Measurements from ENCODE around the gene KRT17.
"Not testable (repeated sequence)": the region's sequence is repeated elsewhere in the genome, so short reads cannot be mapped to it uniquely, and the experiment has no call there.

KRT17 gene

DNA sequence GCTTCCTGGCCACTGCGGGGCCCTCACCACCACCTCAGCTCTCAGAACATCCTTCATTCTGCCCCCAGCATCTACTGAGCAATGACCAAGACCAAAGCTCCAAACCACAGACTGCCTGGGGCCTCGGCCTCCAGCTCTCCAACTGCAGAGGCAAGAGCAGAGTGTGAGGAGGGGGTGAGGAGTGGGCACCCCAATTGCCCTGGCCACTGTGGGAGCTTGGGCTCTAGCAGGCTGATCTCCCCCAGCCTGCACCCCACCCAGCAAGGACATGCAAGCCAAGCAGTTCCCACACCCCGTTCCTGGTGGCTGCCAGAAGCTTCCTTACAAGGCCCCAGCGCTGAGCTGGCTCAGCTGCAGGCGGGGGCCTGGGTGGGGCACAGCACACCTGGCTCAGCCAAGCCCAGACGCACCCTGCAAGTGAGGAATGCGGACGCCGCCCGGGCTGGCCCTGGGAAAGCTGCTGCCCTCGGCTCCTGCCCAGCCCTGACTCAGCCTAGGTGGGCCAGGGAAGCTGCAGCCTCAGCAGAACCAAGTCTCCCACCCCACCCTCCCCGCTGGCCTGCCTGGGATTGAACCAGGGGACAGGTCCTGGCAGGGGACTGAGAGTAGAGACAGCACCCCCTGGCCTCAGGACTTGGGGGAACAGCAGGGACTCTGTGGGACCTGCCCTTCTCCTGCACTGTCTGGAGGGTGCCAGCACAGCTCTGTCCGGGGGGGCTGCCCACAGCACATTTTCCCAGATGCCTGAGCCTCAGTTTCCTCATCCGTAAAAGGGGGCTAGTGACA lies 29.7 kb upstream of the KRT17 start:
- peak; percentile 7 for DNase-seq

DNA sequence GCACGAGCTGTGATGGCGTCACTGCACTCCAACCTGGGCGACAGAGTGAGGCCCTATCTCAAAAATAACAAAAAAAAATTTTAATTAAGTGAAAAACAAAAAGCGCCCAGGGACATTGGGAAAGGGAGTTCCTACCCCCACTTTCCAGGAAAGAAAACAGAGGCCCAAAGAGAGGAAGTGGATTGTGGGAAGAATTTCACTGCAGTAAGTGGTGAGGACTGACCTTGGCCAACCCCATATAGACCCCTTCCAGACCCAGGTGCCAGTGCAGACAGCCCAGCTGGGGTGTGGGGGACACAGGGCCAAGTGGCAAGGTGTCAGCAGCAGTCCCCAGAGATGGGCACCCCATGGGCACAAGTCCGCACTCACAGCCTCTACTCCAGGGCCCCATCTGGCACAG lies 29.0 kb upstream of the KRT17 start:
- DNase-seq = no peak

DNA sequence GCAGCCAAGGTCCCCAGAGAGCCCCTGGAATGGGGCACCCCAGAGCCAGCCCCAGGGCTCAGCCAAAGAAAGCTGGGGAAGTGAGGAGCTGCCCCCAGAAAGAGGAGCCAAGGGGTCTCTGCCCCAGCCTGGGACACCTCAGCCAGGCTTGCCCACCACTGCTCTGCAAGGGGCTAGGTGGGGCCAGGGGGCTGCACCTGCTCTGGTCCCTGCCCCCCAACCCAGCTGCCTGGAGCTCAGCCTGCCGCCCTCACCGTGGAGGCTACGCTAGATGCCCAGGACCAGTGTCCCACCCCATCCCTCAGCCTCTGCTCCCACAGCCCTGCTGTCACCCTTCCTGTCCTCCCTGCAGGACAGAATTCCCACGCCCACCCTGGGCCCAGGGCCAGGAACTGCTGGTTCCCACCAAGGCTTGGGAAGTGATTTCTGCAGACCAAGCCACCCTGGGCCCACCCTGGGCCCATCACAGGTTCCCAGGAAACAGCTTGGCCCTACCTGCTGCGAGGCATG lies 28.1 kb upstream of the KRT17 start:
- no peak for DNase-seq

DNA sequence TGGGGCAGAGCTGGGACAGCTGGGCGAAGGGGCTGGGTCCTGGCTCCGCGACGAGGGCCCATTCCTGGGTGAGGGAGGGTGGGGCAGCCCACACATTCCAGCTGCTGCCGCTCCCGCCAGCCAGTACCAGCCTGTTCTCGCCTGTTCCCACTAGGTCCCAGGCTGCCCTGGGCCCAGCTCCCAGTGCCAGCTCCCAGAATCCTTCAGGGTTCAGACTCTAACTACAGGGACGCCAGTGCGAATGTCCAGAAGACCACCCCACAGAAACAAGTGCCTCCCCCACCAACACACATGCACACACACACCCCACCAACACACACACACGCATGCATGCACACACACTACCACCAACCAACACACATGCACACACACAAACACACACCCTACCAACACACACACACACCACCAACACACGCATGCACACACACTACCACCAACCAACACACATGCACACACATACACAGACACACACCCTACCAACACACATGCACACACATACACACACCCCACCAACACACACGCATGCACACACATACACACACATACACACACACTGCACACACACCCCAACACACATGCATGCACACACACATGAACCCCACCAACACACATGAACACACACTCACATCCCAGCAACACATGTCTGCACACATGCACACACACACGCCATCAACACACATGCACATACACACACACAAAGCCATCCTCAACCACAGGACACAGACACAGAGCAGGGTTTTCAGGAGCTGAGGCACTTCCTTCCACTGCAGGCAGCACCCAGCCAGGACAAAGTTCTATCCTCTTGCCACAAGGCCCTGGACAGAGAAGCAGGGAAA lies 27.5 kb upstream of the KRT17 start:
- DNase-seq = no peak

DNA sequence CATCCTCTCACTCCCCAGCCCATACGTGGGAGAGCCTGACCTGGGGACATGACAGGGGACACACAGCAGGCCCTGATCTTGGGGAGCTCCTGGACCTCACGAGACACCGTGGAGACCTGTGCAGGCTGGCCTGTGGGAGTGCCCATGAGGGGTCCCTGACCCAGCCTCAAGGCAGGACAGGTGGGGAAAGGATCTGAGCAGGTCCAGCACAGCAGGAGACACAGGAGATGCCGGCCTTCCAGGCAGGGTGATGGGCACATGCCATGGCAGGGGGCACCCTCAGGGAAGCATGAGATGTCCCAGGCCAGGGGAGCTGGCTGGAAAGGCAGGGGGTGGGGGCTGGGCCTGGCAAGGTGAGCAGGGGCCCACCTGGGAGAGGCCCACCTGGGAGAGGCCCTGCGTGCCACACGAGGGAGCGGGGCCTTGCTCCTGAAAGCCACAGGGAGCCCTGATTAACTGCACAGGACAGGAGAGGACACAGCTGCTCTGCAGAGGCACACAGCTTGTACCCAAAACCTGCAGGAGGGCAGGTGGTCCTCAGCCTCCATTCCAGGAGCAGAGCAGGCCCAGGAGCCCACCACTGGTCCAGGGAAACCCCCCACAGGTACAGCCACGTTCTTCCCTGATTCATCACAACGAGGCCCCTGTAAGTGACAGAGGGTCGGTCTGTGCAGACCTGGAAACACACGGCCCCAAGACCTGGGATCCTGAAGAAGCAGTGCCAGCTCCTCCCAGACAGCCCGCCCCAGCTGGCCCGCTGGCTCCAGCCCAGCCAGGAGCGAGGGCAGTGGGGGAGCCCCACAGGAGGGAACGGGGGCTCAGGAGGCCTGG lies 26.6 kb upstream of the KRT17 start:
- DNase-seq = no peak

DNA sequence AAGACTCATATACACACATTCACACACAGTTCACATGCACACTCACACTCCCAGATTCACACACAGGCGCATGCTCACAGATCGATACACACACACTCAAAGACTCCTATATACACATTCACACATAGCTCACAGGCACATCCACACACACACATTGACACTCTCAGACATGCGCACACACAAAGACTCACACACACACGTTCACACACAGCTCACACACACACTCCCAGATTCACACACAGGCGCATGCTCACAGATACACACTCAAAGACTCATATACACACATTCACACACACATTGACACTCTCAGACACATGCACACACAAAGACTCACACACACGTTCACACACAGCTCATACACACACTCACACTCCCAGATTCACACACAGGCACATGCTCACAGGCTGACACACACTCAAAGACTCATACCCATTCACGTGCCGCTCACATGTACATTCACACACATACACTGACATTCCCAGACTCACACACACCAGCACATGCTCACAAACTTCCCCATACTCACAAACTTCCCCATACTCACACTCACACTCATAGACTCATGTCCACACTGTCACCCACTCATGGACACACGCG lies 25.6 kb upstream of the KRT17 start:
- no peak for DNase-seq

DNA sequence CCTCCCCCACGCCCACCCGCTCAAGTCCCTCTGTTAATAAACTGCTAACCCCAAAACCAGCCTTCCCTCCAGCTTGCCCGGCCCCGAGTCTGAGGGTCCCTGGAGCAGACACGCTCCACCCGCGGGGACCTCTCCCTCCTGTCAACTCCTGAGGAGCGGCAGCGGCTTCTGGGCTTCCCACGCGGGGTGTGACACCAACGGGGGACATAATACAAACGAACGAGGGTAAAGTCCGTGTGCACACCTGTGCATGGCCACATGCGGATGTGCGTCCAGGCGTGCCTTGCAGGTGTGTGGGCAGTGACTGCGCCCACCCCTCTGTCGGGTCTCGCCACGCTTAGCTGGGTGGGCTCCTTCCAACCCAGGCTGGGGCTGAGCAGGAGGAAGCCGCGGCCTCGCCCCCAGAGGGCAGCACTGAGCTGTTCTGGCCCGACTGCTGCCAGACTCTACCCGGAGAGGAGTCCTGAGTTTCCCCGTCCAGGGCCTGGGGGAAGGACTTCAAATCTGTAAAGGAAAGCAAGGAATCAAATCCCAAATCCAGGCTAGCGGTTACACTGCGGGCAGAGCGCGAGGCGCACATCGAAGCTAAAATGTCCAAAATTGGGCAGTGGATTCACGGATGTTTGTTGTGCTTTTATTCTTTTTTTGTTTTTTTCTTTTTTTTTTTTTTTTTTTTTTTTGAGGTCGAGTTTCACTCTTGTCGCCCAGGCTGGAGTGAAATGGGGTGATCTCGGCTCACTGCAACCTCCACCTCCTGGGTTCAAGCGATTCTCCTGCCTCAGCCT lies 24.2 kb upstream of the KRT17 start:
- DNase-seq = peak; percentile 77

DNA sequence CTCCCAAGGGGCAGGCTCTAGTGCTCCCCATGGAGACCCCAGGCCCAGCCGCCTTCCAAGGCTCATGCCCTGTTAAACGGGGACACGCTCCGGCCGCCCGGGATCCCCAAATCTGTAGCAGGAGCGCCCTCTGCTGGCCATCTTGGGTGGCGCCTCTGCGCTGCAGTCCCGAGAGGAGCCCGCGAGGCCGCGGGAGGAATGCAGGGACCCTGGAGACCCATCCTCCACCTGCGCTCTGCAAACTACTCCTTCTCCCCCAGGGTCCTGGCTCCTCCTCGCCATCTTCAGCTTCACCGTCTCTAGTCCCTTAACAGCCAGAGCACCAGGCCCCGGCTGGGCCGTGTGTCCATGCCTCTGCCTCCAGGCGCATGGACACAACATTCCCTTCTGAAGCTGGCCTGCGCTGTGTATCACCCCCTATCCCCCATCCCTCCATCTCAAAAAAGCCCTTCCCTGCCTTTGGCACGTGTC lies 23.6 kb upstream of the KRT17 start:
- peak; percentile 70 for DNase-seq

DNA sequence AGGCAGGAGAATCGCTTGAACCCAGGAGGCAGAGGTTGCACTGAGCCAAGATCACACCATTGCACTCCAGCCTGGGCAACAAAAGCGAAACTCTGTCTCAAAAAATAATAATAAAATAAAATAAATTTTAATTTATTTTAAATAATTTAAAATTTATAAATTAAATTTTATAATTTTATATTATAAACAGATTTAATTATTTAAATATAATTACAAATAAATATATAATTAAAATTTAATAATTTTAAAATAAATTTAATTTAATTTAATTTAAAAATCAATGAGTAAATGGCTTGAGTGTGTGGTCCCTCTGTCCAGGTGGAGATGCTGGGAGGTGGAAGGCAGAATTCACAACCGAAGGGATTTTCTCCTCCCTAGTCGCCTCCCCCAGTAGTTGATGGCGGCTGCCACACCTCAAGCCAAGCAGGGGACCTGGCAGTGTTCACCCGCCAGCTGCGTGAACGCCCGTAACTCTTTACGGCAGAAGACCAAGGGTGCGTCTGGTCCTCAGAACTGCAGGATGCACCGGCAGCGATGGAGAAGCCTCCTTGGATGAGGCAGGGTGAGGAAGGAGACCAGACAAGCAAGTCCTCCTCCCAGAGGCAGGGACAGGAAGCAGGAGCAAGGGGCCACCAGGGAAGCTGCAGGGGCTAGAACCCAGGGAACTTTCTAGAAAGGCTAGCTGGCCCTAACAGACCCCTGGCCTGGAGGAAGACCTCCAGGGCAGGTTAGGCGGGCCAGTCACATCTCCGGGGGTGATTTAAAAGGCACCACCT lies 22.9 kb upstream of the KRT17 start:
- DNase-seq = no peak

DNA sequence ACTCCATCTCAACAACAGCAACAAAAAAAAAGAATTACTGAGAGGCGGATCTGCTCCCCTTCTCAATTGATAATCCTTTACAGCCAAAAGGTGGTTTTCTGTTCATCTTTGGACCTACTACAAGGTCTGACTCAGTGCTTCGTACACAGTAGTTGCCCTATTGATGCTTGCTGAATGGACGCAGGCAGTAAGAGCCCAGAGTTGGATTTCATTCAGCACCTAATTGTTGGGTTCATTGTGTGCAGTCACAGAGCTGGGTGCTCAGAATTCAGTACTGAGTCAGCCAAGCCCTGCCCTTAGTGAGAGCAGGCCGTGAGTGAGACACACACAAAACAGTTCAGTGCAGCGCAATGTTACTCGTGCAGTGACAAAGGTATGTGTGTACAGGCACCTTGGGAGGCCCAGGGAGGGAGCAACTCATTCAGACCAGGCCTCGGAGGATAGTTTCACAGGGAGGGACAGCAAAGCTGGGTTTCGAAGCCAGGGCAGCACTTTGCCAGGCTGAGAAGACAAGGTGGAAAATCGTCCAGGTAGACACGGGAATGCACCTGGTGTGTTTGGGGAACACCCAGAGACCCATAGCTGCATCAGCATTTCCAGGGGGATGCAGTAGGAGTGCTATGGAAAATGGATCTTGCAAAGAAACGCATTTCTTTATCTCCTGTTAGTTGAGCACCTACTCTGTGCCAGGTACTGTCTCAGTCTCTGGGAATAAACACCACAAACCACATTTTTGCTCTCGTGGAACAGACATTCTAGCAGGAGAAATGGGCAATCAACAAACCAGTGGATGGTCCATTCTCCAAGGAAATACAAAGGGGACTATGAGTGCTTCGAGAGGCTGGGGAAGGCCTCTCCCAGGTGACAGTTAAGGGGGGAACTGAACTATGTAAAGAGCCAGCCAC lies 18.1 kb upstream of the KRT17 start:
- DNase-seq = no peak

DNA sequence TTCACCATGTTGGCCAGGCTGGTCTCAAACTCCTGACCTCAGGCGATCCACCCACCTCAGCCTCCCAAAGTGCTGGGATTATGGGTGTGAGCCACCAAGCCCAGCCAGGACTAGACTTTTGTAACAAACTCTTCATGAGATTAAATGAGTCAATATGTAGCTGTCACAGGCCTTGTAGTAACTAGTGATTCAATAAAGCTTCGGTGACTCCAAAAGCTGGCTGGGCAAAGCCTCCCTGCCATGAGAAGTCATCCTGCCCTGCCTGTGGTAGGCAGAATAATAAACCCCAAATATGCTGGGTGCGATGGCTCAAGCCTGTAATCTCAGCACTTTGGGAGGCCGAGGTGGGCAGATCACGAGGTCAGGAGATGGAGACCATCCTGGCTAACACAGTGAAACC lies 16.2 kb upstream of the KRT17 start:
- DNase-seq = not testable (repeated sequence)

DNA sequence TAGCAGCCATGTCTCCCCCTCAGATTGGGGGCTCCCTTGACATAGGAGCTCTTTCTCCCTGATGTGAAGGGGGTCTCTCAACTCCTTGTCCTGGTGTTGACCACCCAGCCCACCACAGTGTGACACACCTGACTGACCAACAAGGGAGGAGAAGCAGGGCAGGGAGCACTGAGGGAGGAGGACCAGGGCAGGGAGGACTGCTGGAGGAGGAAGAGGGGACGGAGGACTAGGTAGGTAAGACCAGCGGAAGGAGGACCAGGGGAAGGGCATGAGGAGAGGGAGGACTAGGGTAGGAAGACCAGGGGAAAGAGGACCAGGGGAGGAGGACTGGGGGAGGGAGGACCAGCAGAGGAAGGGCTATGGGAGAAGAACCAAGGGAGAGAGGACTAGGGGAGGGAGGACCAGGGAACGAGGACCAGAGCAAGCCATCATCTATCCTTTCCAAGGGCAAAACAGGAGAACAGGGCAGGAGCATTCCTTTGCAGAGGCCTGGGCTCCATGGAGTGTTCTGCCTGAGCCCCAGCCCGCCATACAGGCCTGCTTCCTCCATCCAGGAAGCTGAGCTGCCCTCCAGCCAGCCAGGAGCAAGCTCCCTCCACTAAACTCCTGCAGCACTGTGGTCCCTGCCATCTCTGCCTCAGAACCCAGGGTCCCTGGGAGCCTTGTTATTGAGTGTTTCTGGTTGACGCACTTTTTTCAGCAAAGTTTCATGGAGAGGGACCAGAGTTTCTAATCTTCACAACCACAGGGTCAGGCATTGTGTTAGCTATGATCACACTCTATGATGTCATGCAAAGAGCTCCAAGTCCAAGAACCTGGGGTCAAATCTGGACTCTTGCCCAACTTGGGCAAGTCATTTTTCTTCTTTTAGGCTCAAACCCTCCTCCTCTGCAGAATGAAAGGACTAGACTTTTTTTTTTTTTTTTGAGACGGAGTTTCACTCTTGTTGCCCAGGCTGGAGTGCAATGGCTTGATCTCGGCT lies 15.4 kb upstream of the KRT17 start:
- DNase-seq = no peak

DNA sequence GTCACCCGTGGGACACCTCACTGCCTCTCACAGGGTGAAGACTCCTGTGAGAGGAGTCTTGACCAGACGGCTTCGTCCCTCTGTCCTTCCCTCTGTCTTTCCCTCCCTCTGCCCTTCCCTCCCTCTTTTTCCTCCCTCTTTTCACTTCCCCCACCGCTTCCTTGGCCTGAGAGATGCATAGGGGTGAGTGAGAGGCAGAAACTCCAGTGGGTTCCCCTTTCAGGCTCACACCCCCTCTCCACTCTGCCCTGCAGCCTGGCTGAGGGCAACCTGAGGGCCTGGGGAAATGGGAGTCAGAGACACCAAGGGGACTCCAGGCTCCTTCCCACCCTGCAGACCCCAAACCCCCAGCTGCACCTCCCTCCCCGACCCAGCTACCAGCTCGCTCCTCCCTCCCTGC lies 14.6 kb upstream of the KRT17 start:
- no peak for DNase-seq

DNA sequence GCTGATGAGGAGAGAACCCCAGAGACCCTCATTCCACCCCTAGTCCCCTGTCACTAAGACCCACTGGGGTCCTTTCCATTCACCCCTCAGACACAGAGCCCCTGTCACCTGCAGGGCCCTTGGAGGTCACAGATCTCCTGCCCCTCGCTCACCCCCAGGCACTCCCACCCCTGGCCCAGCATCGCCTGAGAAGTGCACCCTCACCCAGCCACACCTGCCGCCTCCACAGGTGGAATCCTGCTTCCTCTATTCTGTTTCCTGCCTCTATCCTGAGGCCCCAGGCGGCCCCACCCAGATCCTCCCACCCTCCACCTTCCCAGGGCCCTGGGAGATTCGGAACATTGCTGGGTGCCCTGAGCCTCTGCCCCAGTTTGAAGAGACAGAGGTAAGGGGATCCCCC lies 13.8 kb upstream of the KRT17 start:
- no peak for DNase-seq

DNA sequence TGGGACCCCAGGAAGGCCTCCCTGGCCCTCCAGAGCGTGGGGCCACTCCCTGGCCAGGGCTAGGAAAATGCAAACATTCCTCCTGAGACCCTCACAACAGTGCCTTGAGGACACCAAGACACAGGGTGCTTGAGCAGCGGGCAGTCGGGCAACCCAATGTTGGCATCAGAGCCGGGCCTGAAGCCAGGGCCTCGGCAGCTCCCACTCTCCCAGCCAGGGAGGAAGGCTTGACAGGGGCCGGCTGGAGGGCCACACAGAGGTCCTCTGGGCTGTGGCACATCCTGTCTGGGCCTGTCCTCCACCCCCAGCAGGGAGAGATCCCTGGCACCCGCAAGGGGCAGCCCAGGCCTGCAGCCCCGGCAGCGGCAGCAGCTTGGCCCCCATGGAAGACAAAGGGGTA lies 12.3 kb upstream of the KRT17 start:
- DNase-seq = no peak

DNA sequence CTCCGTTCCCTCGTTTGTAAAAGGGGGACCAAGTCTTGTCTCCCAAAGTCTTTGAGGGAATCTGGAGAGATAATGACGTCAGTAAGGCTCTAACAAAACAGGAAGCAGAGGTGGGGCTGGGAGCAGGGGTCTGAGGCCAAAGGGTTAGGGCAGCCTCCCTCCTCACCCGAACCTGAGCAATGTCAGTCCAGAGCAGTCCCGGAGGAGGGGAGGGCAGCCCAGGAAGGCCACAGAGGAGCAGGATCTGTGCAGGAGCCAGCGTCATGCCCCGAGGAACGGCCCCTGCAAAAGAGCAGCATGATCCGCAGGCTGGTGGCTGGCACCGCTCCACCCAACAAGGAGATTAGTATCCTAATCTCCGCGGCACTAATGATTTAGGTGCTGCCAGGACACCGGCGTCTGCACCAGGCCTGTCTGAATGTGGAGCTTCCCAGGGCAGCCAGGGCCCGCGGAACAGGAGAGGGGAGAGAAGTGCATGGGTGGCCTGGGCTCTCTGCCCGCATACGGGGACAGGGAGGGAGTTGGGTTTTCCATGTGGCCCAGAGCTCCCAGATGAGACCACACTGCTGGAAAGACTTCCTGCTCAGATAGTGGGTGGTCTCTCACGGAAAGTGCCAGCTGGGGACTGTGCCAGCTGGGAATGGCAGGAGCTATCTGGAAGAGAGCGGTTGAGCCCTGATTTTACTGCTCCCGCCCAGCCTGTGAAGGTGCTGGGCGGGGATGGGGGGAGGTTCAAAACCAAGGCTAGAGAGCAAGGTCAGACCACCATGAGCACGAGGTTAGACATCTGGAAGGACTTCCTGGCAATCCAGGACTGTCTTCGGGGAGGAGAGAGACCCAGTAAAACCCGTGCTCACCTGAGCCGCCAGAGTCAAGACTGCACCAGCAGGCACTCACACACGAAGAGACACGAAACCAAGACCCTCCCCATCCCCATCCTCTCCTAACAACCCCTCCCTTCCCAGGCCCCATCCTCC lies 11.0 kb upstream of the KRT17 start:
- DNase-seq = no peak

DNA sequence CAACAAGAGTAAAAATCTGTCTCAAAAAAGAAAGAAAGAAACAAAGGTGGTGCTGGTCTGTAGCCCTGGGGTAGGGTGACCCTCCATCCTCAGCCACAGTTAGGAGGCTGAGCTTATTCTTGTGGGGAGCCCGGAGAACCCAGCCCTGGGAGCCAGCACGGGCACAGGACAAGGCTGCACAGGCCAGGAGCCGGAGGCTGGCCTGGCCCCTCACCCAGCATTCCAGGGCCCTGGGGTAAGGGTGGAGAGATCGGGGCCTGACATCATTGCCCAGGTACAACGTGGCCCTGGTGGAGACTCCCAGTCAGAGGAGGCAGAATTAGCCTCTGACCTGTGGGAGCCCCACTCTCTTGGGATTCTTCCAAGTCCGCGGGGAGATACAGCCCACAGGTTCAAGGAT lies 10.3 kb upstream of the KRT17 start:
- DNase-seq = no peak
